A549 (cell line): ENCODE results near the gene CTNNA3.

Source experiments
- REST ChIP-seq: fragments of 200-600 bp; sonication (generic); IDR thresholded peaks from 2 replicates; pipeline ENCODE4 v1.6.1; 2016; ENCODE audit warnings: antibody characterized with exemption, mild to moderate bottlenecking, moderate library complexity
- RFX5 ChIP-seq: fragments of 450-650 bp; IDR thresholded peaks from 2 replicates; pipeline ENCODE4 v1.7.1; 2014; ENCODE audit warnings: antibody characterized with exemption, mild to moderate bottlenecking, moderate library complexity
- TF ChIP-seq, protein P1 (sequence below): fragments of >200 bp; sonication (Bioruptor Twin); formaldehyde crosslinking; IDR thresholded peaks from 3 replicates; pipeline ENCODE4 v1.5.1; 2016

DNA sequence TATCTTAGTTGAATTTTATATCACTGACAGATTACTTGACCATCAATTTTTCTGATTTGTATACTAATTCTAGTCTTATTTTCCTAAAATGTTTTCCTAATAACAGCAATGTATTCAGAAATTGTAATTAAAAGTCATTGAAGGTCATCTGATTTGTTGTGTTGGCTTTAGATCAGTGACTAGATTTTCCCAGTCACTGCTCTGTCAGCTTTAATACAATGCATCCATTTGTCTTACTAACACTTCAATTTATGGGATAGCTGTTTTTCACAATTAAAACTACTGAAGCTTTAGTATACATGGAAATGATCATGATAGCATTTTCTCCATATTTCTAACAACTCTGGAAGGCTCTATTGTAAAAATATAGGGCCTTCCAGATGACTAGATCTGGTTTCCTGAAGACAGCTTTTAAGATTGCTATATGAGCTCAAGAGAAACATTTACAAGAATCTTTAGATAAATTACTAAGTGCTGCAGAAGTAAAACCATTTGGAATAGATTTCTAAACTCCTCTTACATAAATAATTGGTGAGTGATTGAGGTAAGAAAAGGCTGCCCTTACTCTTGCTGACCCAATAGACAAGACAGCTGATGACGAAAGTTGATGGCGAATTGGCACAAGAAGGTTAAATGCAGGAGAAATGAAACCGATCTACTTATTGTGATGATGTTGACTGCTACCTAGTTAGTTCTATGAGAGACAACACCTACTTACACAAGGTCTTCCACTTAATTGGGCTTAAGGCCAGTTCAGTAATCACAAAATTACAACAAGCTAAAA lies 696.0 kb downstream of the CTNNA3 start:
- TF ChIP-seq RFX5: no peak
- TF ChIP-seq, protein P1, sequence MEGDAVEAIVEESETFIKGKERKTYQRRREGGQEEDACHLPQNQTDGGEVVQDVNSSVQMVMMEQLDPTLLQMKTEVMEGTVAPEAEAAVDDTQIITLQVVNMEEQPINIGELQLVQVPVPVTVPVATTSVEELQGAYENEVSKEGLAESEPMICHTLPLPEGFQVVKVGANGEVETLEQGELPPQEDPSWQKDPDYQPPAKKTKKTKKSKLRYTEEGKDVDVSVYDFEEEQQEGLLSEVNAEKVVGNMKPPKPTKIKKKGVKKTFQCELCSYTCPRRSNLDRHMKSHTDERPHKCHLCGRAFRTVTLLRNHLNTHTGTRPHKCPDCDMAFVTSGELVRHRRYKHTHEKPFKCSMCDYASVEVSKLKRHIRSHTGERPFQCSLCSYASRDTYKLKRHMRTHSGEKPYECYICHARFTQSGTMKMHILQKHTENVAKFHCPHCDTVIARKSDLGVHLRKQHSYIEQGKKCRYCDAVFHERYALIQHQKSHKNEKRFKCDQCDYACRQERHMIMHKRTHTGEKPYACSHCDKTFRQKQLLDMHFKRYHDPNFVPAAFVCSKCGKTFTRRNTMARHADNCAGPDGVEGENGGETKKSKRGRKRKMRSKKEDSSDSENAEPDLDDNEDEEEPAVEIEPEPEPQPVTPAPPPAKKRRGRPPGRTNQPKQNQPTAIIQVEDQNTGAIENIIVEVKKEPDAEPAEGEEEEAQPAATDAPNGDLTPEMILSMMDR: no peak
- TF ChIP-seq REST: no peak
